ENCODE measurements around the gene KLHL7. TPM values are rescaled to one million over a fixed set of nuclear protein-coding genes. Genes with fewer than 3 reads are reported as not detected.
A peak's percentile ranks its signal among the peaks of the same experiment; 100 is the strongest.

Gene KLHL7
- total and polyA plus RNA-seq, 9 donors: 23.1 to 38.3 (median 30.7) TPM

- WGBS, 3 donors: 0% methylated on average over 63 of the region's 63 CpGs
- intact Hi-C loops (cut with DNase I): loop anchor here in 1 of 4 donors (5.0 to 10.0 kb wide), 2 partner anchors 63 to 75 kb away; partner anchors contain the start of genes GPNMB and KLHL7
- H3K27me3 ChIP-seq: no peaks in the 10 kb centered on the region
- H3K36me3 ChIP-seq: no peaks in the 10 kb centered on the region
- peak; percentile 91 to 94 (median 93) for DNase-seq
- H3K27ac ChIP-seq: peak within 1 kb of the TSS; percentile 26 to 83
- H3K4me3 ChIP-seq: peak within 1 kb of the TSS; percentile 84
- peak; percentile 35 for TF ChIP-seq POLR2A (IDR thresholded peaks at IDR 0.05)
- TF ChIP-seq EP300 (IDR thresholded peaks at IDR 0.05): peak; percentile 18
- TF ChIP-seq, protein P1, sequence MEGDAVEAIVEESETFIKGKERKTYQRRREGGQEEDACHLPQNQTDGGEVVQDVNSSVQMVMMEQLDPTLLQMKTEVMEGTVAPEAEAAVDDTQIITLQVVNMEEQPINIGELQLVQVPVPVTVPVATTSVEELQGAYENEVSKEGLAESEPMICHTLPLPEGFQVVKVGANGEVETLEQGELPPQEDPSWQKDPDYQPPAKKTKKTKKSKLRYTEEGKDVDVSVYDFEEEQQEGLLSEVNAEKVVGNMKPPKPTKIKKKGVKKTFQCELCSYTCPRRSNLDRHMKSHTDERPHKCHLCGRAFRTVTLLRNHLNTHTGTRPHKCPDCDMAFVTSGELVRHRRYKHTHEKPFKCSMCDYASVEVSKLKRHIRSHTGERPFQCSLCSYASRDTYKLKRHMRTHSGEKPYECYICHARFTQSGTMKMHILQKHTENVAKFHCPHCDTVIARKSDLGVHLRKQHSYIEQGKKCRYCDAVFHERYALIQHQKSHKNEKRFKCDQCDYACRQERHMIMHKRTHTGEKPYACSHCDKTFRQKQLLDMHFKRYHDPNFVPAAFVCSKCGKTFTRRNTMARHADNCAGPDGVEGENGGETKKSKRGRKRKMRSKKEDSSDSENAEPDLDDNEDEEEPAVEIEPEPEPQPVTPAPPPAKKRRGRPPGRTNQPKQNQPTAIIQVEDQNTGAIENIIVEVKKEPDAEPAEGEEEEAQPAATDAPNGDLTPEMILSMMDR (IDR thresholded peaks at IDR 0.05): no peak
- H3K4me1 ChIP-seq (ENCODE audit: insufficient read depth): peaks cover 10% of the 10 kb centered on the region
- H3K9me3 ChIP-seq: no peaks in the 10 kb centered on the region
Observed at GRCh38 chr7:23181684-23182553, 76.3 kb downstream of the KLHL7 start, which contains the start of gene NUP42. NUP42 (plus strand) TSS chr7:23182048; CDS start chr7:23182086, 38 bp downstream.

DNA sequence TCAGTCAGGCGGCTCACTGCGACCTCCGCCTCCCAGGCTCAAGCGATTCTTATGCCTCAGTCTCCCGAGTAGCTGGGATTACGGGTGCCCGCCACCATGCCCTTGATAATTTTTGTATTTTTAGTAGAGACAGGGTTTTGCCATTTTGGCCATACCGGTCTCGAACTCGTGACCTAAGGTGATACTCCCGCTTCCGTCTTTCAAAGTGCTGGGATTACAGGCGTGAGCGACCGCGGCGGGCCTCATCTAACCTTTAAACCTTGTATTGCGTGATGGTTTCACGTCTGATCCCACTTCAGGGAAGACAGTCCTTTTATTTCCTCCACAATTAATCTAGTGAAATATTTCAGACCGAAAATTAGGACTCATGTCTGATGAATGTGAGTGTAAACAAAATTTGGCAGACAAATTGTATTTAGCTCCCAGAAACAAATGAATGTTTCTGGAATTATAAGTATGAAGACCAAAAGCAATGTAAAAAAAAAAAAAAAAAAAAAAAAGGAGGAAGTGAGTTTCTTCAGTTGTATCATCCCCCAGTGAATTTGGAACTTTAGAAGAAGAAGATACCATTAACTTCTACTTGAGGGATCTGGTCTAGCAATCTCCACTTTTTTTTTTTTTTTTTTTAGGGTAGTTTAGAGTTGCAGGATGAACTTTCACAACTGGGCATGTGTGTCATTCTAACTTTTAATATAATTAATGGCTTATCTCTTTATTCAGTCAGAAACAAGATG lies 77.9 kb downstream of the KLHL7 start:
- TF ChIP-seq EP300 (IDR thresholded peaks at IDR 0.05) (no peak), POLR2A (IDR thresholded peaks at IDR 0.05) (no peak)
- TF ChIP-seq, protein P1 (IDR thresholded peaks at IDR 0.05): no peak
- intact Hi-C loops (cut with DNase I): loop anchor here in 1 of 4 donors (5.0 to 10.0 kb wide), 2 partner anchors 61 to 76 kb away; partner anchors contain the start of genes GPNMB and KLHL7

GRCh38 chr7:23184291-23184690 lies 78.7 kb downstream of the KLHL7 start:
- Histone ChIP-seq H3K4me3 (no peak overlapping the region), H3K36me3 (no peaks in the 10 kb centered on the region), H3K4me1 (ENCODE audit: insufficient read depth) (peaks cover 10% of the 10 kb centered on the region), H3K27ac (no peak overlapping the region), H3K27me3 (no peaks in the 10 kb centered on the region), H3K9me3 (no peaks in the 10 kb centered on the region)
- DNase-seq: no peak
- TF ChIP-seq EP300 (IDR thresholded peaks at IDR 0.05) (no peak), POLR2A (IDR thresholded peaks at IDR 0.05) (no peak)
- TF ChIP-seq, protein P1 (IDR thresholded peaks at IDR 0.05): no peak
- intact Hi-C loops (cut with DNase I): loop anchor here in 1 of 4 donors (5.0 to 10.0 kb wide), 2 partner anchors 61 to 77 kb away; partner anchors contain the start of genes GPNMB and KLHL7
- WGBS, 3 donors: 77 to 79% (median 79%) methylated on average over 1 of the region's 1 CpG

More for the DNA sequence above, 77.9 kb downstream of the KLHL7 start:
- WGBS, 3 donors: 90 to 91% (median 91%) methylated on average over 20 of the region's 20 CpGs
- Histone ChIP-seq H3K27ac (no peak overlapping the region), H3K36me3 (no peaks in the 10 kb centered on the region), H3K9me3 (no peaks in the 10 kb centered on the region), H3K27me3 (no peaks in the 10 kb centered on the region), H3K4me1 (ENCODE audit: insufficient read depth) (peaks cover 10% of the 10 kb centered on the region), H3K4me3 (peak overlapping the region; percentile 84)
- DNase-seq: no peak

GRCh38 chr7:23184709-23185359 lies 79.2 kb downstream of the KLHL7 start:
- Histone ChIP-seq H3K27me3 (no peaks in the 10 kb centered on the region), H3K27ac (no peak overlapping the region), H3K4me1 (ENCODE audit: insufficient read depth) (peaks cover 10% of the 10 kb centered on the region), H3K9me3 (no peaks in the 10 kb centered on the region), H3K36me3 (no peaks in the 10 kb centered on the region), H3K4me3 (no peak overlapping the region)
- intact Hi-C loops (cut with DNase I): loop anchor here in 1 of 4 donors (5.0 to 10.0 kb wide), 2 partner anchors 60 to 78 kb away; partner anchors contain the start of genes GPNMB and KLHL7
- TF ChIP-seq EP300 (IDR thresholded peaks at IDR 0.05): no peak
- TF ChIP-seq POLR2A (IDR thresholded peaks at IDR 0.05): no peak
- TF ChIP-seq, protein P1 (IDR thresholded peaks at IDR 0.05): no peak
- DNase-seq: peak in 1 of 5 donors; percentile 28
- 74 to 77% (median 77%) methylated on average over 4 of the region's 4 CpGs for WGBS, 3 donors
